ENCODE measurements around the gene LSR.

LSR gene

GRCh38 chr19:35251456-35251855, 2.7 kb downstream of the LSR start:
- TF ChIP-seq CTCF (conservative IDR thresholded peaks at IDR 0.05) (no peak), ZFX (IDR thresholded peaks at IDR 0.05) (no peak)
- H3K27ac ChIP-seq, result no peak overlapping the region

GRCh38 chr19:35253316-35254286, 4.8 kb downstream of the LSR start:
- H3K27ac ChIP-seq, result no peak overlapping the region
- TF ChIP-seq ZFX (IDR thresholded peaks at IDR 0.05) (no peak), CTCF (conservative IDR thresholded peaks at IDR 0.05) (no peak)

- TF ChIP-seq ZFX (IDR thresholded peaks at IDR 0.05) (no peak), CTCF (conservative IDR thresholded peaks at IDR 0.05) (no peak)
- H3K27ac ChIP-seq, result no peak overlapping the region
These were observed 5.8 kb downstream of the LSR start for GRCh38 chr19:35254341-35255297.

- no peak overlapping the region for H3K27ac ChIP-seq
- TF ChIP-seq ZFX (IDR thresholded peaks at IDR 0.05) (no peak), CTCF (conservative IDR thresholded peaks at IDR 0.05) (no peak)
These were observed 7.8 kb downstream of the LSR start for GRCh38 chr19:35256566-35256965.

GRCh38 chr19:35257113-35257461, 8.3 kb downstream of the LSR start:
- H3K27ac ChIP-seq, result no peak overlapping the region
- TF ChIP-seq ZFX (IDR thresholded peaks at IDR 0.05), result no peak
- TF ChIP-seq CTCF (conservative IDR thresholded peaks at IDR 0.05), result no peak

GRCh38 chr19:35260694-35261304, 12.0 kb downstream of the LSR start:
- H3K27ac ChIP-seq, result no peak overlapping the region
- TF ChIP-seq ZFX (IDR thresholded peaks at IDR 0.05), result no peak
- TF ChIP-seq CTCF (conservative IDR thresholded peaks at IDR 0.05), result no peak
